PC-3 (cell line): ENCODE data around the gene OR10A2. TPM values are rescaled to one million over a fixed set of nuclear protein-coding genes. Genes with fewer than 3 reads are reported as not detected.

Experiments
- ATAC-seq: fragments of 200-7000 bp; cut with Tn5 transposase; 2 replicates; pipeline ENCODE4 v1.9.1; 2020; ENCODE audit warnings: mild to moderate bottlenecking, moderate library complexity
- BruUV-seq: library from RNA; stranded (reverse); fragments of 400-500 nt; replicated peaks from 2 replicates; lab custom pipeline; 2021; lab: Mats Ljungman, UMichigan
- CTCF ChIA-PET: fragments of 300-600 bp; sonication (Branson Sonifier 250); formaldehyde crosslinking; loops from one replicate; lab custom pipeline; 2022; ENCODE audit warnings: antibody characterized with exemption; lab: Charles Lee
- POLR2A ChIA-PET: fragments of 300-600 bp; sonication (Branson Sonifier 250); formaldehyde crosslinking; loops from one replicate; lab custom pipeline; 2022; ENCODE audit warnings: antibody characterized with exemption; ENCODE audit not compliant: unreplicated experiment; lab: Charles Lee
- DNase-seq: peaks from one replicate; pipeline ENCODE4 v3.0.0-alpha.2; 2015
- H2AFZ ChIP-seq: fragments of 300-600 bp; sonication (generic); 2 replicates; pipeline ENCODE4 v1.6.0; 2016; ENCODE audit warnings: antibody characterized with exemption, low read length
- H3F3A ChIP-seq: fragments of 300-600 bp; sonication (generic); one replicate; pipeline ENCODE4 v1.6.0; 2017; ENCODE audit warnings: antibody characterized with exemption, low read length, control low read depth, mild to moderate bottlenecking; ENCODE audit not compliant: unreplicated experiment
- H3K27ac ChIP-seq: fragments of 300-600 bp; sonication (generic); 2 replicates; pipeline ENCODE4 v1.5.1; 2016; ENCODE audit warnings: mild to moderate bottlenecking, low read length
- H3K27me3 ChIP-seq: fragments of 300-600 bp; sonication (generic); 2 replicates; pipeline ENCODE4 v1.6.1; 2016; ENCODE audit warnings: low read length, mixed read lengths
- H3K36me3 ChIP-seq: fragments of 300-600 bp; sonication (generic); 2 replicates; pipeline ENCODE4 v1.6.1; 2016; ENCODE audit warnings: low read depth, mixed run types, low read length, mixed read lengths
- H3K4me1 ChIP-seq: fragments of 300-600 bp; sonication (generic); 2 replicates; pipeline ENCODE4 v1.5.1; 2016; ENCODE audit warnings: low read length; ENCODE audit not compliant: insufficient read depth
- H3K4me2 ChIP-seq: fragments of 300-600 bp; sonication (generic); 2 replicates; pipeline ENCODE4 v1.6.0; 2016; ENCODE audit warnings: low read length
- H3K4me3 ChIP-seq: fragments of 300-600 bp; sonication (generic); 2 replicates; pipeline ENCODE4 v1.5.1; 2016; ENCODE audit warnings: mild to moderate bottlenecking, low read length, mixed read lengths
- H3K79me2 ChIP-seq: fragments of 300-600 bp; sonication (generic); 2 replicates; pipeline ENCODE4 v1.6.1; 2017; ENCODE audit warnings: low read length, mixed read lengths
- H3K9ac ChIP-seq: fragments of 300-600 bp; sonication (generic); 2 replicates; pipeline ENCODE4 v1.6.0; 2016; ENCODE audit warnings: mild to moderate bottlenecking, low read length
- H3K9me2 ChIP-seq: fragments of 300-600 bp; sonication (generic); replicated peaks from 2 replicates; pipeline ENCODE4 v1.6.1; 2016; ENCODE audit warnings: mixed run types, low read length, mixed read lengths
- H3K9me3 ChIP-seq: fragments of 300-600 bp; sonication (generic); 2 replicates; pipeline ENCODE4 v1.6.1; 2016; ENCODE audit warnings: low read length, mixed read lengths
- H4K20me1 ChIP-seq: fragments of 300-600 bp; sonication (generic); 2 replicates; pipeline ENCODE4 v1.6.1; 2016; ENCODE audit warnings: low read length, mixed read lengths
- EZH2 ChIP-seq: fragments of 300-600 bp; sonication (generic); IDR thresholded peaks from one replicate; pipeline ENCODE4 v1.6.1; 2017; ENCODE audit warnings: antibody characterized with exemption, mild to moderate bottlenecking, low read length; ENCODE audit not compliant: unreplicated experiment
- EZH2phosphoT487 ChIP-seq: fragments of 300-600 bp; sonication (generic); IDR thresholded peaks from 2 replicates; pipeline ENCODE4 v1.6.1; 2018; ENCODE audit warnings: mild to moderate bottlenecking, antibody characterized with exemption, low read length, borderline replicate concordance
- intact Hi-C: fragments of 100-400 bp; cut with micrococcal nuclease; formaldehyde crosslinking; loops from 2 replicates; pipeline ENCODE4 v1.9.0; 2023
- total RNA-seq: library from RNA; depleted of rRNA; stranded (reverse); fragments of >200 nt; gene quantifications from 2 replicates; pipeline ENCODE4 v1.2.3, GENCODE V29; 2014
- TF ChIP-seq, protein P1 (sequence below): fragments of 300-600 bp; sonication (generic); conservative IDR thresholded peaks from 2 replicates; pipeline ENCODE4 v1.5.1; 2017; ENCODE audit warnings: antibody characterized with exemption, low read depth, mild to moderate bottlenecking, low read length

Gene OR10A2
- total RNA-seq, 1 experiment from 2014 or later = not detected

DNA sequence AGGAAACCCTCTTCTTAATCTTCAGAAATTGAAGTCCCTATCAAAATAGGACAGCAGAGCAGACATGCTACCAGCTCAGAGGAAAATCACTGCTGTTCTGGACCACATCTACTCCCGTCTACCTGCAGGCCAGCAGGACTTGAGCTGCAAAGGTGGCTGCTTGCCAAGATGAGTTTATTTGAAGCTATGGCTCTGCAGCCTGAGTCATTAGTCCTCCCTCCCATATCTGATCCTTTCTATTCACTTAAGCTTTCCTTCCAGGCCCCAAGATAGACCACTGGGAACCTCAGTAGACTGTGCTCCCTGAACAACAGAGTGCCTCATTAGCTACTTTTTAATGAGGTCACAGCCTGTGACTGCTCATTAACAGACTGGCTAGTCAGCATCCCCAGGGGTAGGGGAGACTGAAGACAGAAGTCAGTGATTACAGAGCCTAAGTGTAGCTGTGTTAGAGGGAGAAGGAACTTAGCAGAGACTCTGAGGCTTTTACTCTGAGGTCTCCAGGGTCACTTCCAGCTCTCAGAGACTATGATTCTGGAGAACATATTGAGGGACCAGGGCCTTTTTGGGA, 6.8 kb upstream of the OR10A2 start:
- H3F3A ChIP-seq = no peaks in the 10 kb centered on the region
- peak; percentile 84 for ATAC-seq
- H3K9me3 ChIP-seq = no peaks in the 10 kb centered on the region
- no peak overlapping the region for H3K4me2 ChIP-seq
- peak; percentile 73 for DNase-seq
- H2AFZ ChIP-seq = no peak overlapping the region
- no TSS peak for BruUV-seq
- intact Hi-C loops = no loop called here
- no peaks in the 10 kb centered on the region for H3K4me1 ChIP-seq
- no peaks in the 10 kb centered on the region for H3K27me3 ChIP-seq
- H3K4me3 ChIP-seq = no peak overlapping the region
- no peaks in the 10 kb centered on the region for H4K20me1 ChIP-seq
- CTCF ChIA-PET = no interaction called here
- no peaks in the 10 kb centered on the region for H3K36me3 ChIP-seq
- H3K9ac ChIP-seq = no peak overlapping the region
- H3K9me2 ChIP-seq = no peaks in the 10 kb centered on the region
- no peaks in the 10 kb centered on the region for H3K79me2 ChIP-seq
- H3K27ac ChIP-seq = no peak overlapping the region
- POLR2A ChIA-PET = no interaction called here
- TF ChIP-seq, protein P1, sequence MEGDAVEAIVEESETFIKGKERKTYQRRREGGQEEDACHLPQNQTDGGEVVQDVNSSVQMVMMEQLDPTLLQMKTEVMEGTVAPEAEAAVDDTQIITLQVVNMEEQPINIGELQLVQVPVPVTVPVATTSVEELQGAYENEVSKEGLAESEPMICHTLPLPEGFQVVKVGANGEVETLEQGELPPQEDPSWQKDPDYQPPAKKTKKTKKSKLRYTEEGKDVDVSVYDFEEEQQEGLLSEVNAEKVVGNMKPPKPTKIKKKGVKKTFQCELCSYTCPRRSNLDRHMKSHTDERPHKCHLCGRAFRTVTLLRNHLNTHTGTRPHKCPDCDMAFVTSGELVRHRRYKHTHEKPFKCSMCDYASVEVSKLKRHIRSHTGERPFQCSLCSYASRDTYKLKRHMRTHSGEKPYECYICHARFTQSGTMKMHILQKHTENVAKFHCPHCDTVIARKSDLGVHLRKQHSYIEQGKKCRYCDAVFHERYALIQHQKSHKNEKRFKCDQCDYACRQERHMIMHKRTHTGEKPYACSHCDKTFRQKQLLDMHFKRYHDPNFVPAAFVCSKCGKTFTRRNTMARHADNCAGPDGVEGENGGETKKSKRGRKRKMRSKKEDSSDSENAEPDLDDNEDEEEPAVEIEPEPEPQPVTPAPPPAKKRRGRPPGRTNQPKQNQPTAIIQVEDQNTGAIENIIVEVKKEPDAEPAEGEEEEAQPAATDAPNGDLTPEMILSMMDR = no peak
- TF ChIP-seq EZH2 (no peak), EZH2phosphoT487 (no peak)

DNA sequence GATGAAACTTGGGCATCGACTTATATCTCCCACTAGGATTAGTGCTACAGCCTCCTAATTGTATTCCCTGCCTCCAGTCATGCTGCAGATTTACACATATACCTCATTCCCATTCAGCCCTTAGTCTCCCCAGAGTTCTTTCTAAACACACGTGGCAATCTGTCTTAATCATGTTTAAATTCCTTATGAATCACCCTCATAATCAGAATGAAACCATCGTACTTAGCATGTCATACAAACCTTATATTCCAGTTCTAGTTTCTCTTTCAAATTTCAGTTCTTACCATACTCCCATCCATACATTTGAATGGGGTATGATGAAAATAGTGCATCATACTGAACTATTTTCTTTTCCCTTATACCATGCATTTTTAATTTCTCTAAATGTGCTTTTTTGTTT, 6.0 kb upstream of the OR10A2 start:
- Histone ChIP-seq H3K9me2 (no peaks in the 10 kb centered on the region), H3K4me3 (no peak overlapping the region), H3K9ac (no peak overlapping the region), H3K36me3 (no peaks in the 10 kb centered on the region), H3K4me2 (no peak overlapping the region), H3K27ac (no peak overlapping the region), H4K20me1 (no peaks in the 10 kb centered on the region), H3K79me2 (no peaks in the 10 kb centered on the region), H3K27me3 (no peaks in the 10 kb centered on the region), H3K4me1 (no peaks in the 10 kb centered on the region), H2AFZ (no peak overlapping the region), H3K9me3 (no peaks in the 10 kb centered on the region), H3F3A (no peaks in the 10 kb centered on the region)
- peak; percentile 7 for DNase-seq
- ChIA-PET CTCF (no interaction called here), POLR2A (no interaction called here)
- no peak for ATAC-seq
- intact Hi-C loops = no loop called here
- BruUV-seq = no TSS peak
- TF ChIP-seq EZH2 (no peak), EZH2phosphoT487 (no peak)
- TF ChIP-seq, protein P1 = no peak

DNA sequence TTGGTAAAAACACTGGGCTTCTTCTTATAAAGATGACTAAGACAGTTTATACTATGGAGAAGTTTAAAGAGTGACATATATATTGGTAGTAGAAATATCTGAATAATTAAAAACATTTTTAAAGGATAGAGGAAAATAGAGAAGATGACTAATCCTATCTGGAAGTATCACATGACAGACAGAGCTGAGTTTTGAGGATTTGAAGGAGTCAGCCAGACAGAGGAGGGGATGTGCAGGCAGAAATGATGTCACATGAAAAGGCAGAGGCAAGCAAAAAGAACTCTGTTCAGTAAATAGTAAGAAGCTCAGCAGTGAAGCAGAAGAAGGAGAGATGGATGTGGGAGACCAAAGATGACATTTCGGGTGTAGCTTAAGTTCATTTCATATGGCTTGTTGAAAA, 1.6 kb downstream of the OR10A2 start:
- intact Hi-C loops = no loop called here
- Histone ChIP-seq H3K9me2 (no peaks in the 10 kb centered on the region), H3K36me3 (no peaks in the 10 kb centered on the region), H4K20me1 (no peaks in the 10 kb centered on the region), H3F3A (no peaks in the 10 kb centered on the region), H3K4me1 (no peaks in the 10 kb centered on the region), H2AFZ (no peak overlapping the region), H3K4me3 (no peak overlapping the region), H3K9ac (no peak overlapping the region), H3K79me2 (no peaks in the 10 kb centered on the region), H3K9me3 (no peaks in the 10 kb centered on the region), H3K27ac (no peak overlapping the region), H3K4me2 (no peak overlapping the region), H3K27me3 (no peaks in the 10 kb centered on the region)
- BruUV-seq = no TSS peak
- CTCF ChIA-PET = no interaction called here
- peak; percentile 11 for DNase-seq
- TF ChIP-seq EZH2phosphoT487 (no peak), EZH2 (no peak)
- TF ChIP-seq, protein P1 = no peak
- peak; percentile 51 for ATAC-seq
- POLR2A ChIA-PET = no interaction called here
